Ishikawa (cell line): ENCODE measurements around the gene FNDC5.

Experiments
- CEBPB ChIP-seq: IDR thresholded peaks from 2 replicates; pipeline ENCODE4 v1.6.1; 2012
- CREB1 ChIP-seq: IDR thresholded peaks from 2 replicates; pipeline ENCODE4 v1.6.1; 2012; ENCODE audit warnings: low read depth
- EGR1 ChIP-seq: IDR thresholded peaks from 2 replicates; pipeline ENCODE4 v1.6.1; 2012
- EP300 ChIP-seq: IDR thresholded peaks from 2 replicates; pipeline ENCODE4 v1.6.1; 2012; ENCODE audit warnings: borderline replicate concordance
- FOXM1 ChIP-seq: IDR thresholded peaks from 2 replicates; pipeline ENCODE4 v1.6.1; 2012; ENCODE audit warnings: low read depth, borderline replicate concordance
- MAX ChIP-seq: IDR thresholded peaks from 2 replicates; pipeline ENCODE4 v1.6.1; 2012
- NFIC ChIP-seq: IDR thresholded peaks from 2 replicates; pipeline ENCODE4 v1.6.1; 2012
- RAD21 ChIP-seq: IDR thresholded peaks from 2 replicates; pipeline ENCODE4 v1.6.1; 2012; ENCODE audit warnings: low read depth
- REST ChIP-seq: IDR thresholded peaks from 2 replicates; pipeline ENCODE4 v1.6.1; 2012; ENCODE audit warnings: low read depth, mild to moderate bottlenecking
- TAF1 ChIP-seq: IDR thresholded peaks from 2 replicates; pipeline ENCODE4 v1.6.1; 2012; ENCODE audit warnings: low read depth, mild to moderate bottlenecking
- TCF12 ChIP-seq: IDR thresholded peaks from 2 replicates; pipeline ENCODE4 v1.6.1; 2012; ENCODE audit warnings: low read depth
- TEAD4 ChIP-seq: IDR thresholded peaks from 2 replicates; pipeline ENCODE4 v1.6.1; 2012
- USF1 ChIP-seq: IDR thresholded peaks from 2 replicates; pipeline ENCODE4 v1.6.1; 2012
- YY1 ChIP-seq: IDR thresholded peaks from 2 replicates; pipeline ENCODE4 v1.6.1; 2012; ENCODE audit warnings: low read depth
- ZBTB7A ChIP-seq: IDR thresholded peaks from 2 replicates; pipeline ENCODE4 v1.6.1; 2012; ENCODE audit warnings: low read depth

Gene FNDC5

GRCh38 chr1:32828341-32828740 lies 42.4 kb downstream of the FNDC5 start:
- TF ChIP-seq EP300: no peak
- no peak for TF ChIP-seq CREB1
- no peak for TF ChIP-seq TCF12
- no peak for TF ChIP-seq CEBPB
- no peak for TF ChIP-seq TEAD4
- no peak for TF ChIP-seq MAX
- TF ChIP-seq ZBTB7A: no peak
- no peak for TF ChIP-seq FOXM1
- TF ChIP-seq REST: no peak
- no peak for TF ChIP-seq USF1
- no peak for TF ChIP-seq NFIC
- no peak; the same call in 1 of the 2 replicates for TF ChIP-seq RAD21
- no peak for TF ChIP-seq YY1

GRCh38 chr1:32825181-32825580 lies 45.5 kb downstream of the FNDC5 start:
- TF ChIP-seq YY1 (no peak), ZBTB7A (no peak), TEAD4 (no peak), EGR1 (no peak), FOXM1 (no peak)

- TF ChIP-seq YY1 (no peak), TCF12 (no peak), CREB1 (no peak), EGR1 (no peak), TEAD4 (no peak), ZBTB7A (no peak), RAD21 (no peak), TAF1 (no peak), MAX (no peak), USF1 (no peak), CEBPB (no peak)
These were observed 51.7 kb downstream of the FNDC5 start for GRCh38 chr1:32818804-32819541.

GRCh38 chr1:32817815-32818786 lies 52.6 kb downstream of the FNDC5 start:
- 0 out of 2 replicates have a peak, but pooled peaks have one; percentile 23 for TF ChIP-seq ZBTB7A
- TF ChIP-seq CREB1: no peak
- TF ChIP-seq TAF1: peak; percentile 45

GRCh38 chr1:32817159-32817814 lies 53.4 kb downstream of the FNDC5 start, which contains the start of the genes S100PBP and YARS1:
S100PBP (plus strand) TSS chr1:32817653; CDS start chr1:32826100, 8,447 bp downstream.
YARS1 (minus strand) TSS chr1:32817358; CDS start chr1:32817244, 114 bp downstream.
- TF ChIP-seq MAX (peak; percentile 100), USF1 (peak; percentile 62), TAF1 (peak; percentile 93), REST (peak; percentile 35; the same call in 1 of the 2 replicates), ZBTB7A (peak; percentile 93), FOXM1 (0 out of 2 replicates have a peak, but pooled peaks have one; percentile 45), EP300 (peak; percentile 71; the same call in 1 of the 2 replicates), TCF12 (peak; percentile 90), YY1 (peak; percentile 86), CEBPB (peak; percentile 94), CREB1 (peak; percentile 53; the same call in 1 of the 2 replicates), TEAD4 (peak; percentile 64), NFIC (peak; percentile 50), EGR1 (0 out of 2 replicates have a peak, but pooled peaks have one; percentile 18), RAD21 (no peak)
